C4-2B (cell line): ENCODE results near the gene SRXN1.

Experiments used
- H3K27ac ChIP-seq: fragments of 450-650 bp; 2 replicates; pipeline ENCODE4 v1.5.1; 2017
- ZFX ChIP-seq: fragments of 450-650 bp; IDR thresholded peaks from 2 replicates; pipeline ENCODE4 v1.6.1; 2017
- TF ChIP-seq, protein P1 (sequence below): fragments of 450-650 bp; conservative IDR thresholded peaks from 2 replicates; pipeline ENCODE4 v1.5.1; 2017; ENCODE audit warnings: mild to moderate bottlenecking

The SRXN1 gene

DNA sequence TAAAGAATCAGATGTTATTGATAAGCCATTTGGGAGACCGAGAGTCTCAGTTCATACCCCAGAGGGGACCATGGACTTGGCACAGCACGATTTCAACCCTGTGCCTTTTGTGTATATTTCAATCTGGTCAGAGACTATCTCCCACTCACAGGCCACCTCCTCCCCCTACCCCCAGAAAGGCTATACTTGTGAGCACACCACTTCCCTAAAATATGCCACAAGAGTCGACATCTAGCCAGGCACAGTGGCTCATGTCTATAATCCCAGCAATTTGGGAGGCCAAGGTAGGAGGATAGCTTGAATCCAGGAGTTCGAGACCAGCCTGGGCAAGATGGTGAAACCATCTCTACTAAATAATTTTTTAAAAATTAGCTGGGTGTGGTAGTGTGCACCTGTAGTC lies 29.3 kb downstream of the SRXN1 start:
- H3K27ac ChIP-seq, result no peak overlapping the region
- no peak for TF ChIP-seq ZFX
- TF ChIP-seq, protein P1, sequence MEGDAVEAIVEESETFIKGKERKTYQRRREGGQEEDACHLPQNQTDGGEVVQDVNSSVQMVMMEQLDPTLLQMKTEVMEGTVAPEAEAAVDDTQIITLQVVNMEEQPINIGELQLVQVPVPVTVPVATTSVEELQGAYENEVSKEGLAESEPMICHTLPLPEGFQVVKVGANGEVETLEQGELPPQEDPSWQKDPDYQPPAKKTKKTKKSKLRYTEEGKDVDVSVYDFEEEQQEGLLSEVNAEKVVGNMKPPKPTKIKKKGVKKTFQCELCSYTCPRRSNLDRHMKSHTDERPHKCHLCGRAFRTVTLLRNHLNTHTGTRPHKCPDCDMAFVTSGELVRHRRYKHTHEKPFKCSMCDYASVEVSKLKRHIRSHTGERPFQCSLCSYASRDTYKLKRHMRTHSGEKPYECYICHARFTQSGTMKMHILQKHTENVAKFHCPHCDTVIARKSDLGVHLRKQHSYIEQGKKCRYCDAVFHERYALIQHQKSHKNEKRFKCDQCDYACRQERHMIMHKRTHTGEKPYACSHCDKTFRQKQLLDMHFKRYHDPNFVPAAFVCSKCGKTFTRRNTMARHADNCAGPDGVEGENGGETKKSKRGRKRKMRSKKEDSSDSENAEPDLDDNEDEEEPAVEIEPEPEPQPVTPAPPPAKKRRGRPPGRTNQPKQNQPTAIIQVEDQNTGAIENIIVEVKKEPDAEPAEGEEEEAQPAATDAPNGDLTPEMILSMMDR, result no peak

DNA sequence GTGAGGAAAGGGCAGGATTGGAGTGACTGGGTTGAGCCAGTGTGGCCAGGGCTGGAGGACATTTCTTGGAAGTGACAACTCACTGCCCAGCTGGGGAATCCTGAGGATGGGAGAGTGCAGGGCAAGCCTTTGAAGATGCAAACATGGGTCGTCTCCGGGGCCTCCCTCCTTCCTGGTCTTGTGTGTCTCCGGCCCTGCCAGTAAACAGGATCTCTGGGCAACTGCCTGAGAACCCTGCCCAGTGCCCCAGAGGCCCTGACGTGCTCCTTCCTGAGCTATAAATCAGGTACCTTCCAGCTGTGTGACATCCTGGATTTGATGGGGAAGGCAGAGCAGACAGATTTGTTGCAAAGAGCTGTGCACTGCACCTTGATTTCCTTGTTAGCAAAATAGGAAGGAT lies 30.0 kb downstream of the SRXN1 start:
- H3K27ac ChIP-seq, result no peak overlapping the region
- no peak for TF ChIP-seq ZFX
- TF ChIP-seq, protein P1, result no peak

DNA sequence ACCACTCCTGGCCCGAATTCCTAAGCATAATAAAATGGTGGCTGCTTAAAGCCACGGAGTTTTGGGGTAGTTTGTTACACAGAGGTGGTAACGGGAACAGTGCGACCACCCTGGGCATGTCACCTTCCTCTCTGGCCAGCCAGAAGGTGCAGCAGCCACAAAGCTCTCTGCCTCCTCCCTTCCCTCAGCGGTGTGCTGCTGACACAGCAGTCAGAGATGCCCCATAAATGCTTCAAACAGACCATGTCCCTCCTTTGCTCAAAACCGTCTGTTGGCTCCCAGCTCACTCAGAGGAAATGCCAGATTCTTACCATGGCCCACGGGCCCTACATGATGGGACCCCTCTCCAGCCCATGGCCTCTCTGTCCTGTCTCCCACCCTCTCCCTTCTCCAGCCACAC lies 30.8 kb downstream of the SRXN1 start:
- H3K27ac ChIP-seq, result no peak overlapping the region
- TF ChIP-seq, protein P1, result no peak
- TF ChIP-seq ZFX, result no peak

DNA sequence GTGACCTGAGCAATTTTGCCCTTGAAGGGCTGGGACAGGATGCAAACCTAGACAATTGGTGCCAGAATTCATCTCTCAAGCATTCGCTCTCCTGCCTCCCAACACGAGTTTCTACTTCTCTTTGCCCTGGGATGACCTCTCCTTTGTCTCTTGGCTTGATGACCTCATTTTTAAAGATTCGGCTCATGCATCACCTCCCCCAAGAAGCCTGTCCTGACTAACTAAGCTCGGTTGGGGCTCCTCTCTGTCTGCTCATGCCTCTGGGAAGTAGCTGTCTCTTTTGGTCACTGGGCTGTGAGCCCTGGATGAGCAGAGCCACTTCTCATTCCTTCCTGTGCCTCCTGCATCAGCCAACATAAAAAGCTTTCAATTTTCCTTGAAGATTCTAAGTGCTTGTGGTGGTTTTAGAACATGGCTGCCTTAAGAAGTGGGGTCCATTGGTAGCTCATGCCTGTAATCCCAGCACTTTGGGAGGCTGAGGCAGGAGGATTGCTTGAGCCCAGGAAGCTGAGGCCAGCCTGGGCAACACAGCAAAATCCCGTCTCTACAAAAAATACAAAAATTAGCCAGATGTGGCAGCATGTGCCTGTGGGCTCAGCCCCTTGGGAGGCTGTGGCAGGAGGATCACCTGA lies 31.8 kb downstream of the SRXN1 start:
- no peak overlapping the region for H3K27ac ChIP-seq
- TF ChIP-seq ZFX, result no peak
- TF ChIP-seq, protein P1, result no peak

DNA sequence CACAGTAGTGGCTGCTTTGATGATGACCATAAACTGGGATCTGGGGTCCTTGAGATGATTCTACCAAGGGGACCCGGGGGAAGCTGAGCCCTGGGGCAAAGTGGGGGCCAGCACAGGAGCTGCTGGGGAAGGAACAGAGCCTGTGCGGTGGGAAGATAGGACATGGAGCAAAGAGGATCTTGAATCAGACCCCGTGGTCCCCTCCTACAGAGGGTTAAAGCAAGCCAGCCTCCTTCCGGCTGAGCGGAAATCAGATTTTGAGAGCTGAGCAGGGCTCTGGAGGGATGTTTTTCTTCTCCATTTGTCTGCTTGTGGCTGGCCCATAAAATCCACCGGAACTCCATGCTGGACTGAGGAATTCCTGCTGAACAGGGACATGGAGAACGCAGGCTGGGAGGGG lies 32.8 kb downstream of the SRXN1 start:
- TF ChIP-seq, protein P1, result no peak
- TF ChIP-seq ZFX, result no peak
- no peak overlapping the region for H3K27ac ChIP-seq

- no peak overlapping the region for H3K27ac ChIP-seq
- TF ChIP-seq, protein P1, result no peak
- no peak for TF ChIP-seq ZFX
Measured at GRCh38 chr20:618980-619379, 34.0 kb downstream of the SRXN1 start.

GRCh38 chr20:617934-618690 lies 34.9 kb downstream of the SRXN1 start:
- TF ChIP-seq, protein P1, result no peak
- TF ChIP-seq ZFX, result no peak
- H3K27ac ChIP-seq, result no peak overlapping the region
